ENCODE results near the gene GCNT4. TPM values are rescaled to one million over a fixed set of nuclear protein-coding genes. Genes with fewer than 3 reads are reported as not detected.

The GCNT4 gene
- polyA plus RNA-seq, 1 of the 3 experiments (the other 2 are of a cell fraction): 0.02 TPM

DNA sequence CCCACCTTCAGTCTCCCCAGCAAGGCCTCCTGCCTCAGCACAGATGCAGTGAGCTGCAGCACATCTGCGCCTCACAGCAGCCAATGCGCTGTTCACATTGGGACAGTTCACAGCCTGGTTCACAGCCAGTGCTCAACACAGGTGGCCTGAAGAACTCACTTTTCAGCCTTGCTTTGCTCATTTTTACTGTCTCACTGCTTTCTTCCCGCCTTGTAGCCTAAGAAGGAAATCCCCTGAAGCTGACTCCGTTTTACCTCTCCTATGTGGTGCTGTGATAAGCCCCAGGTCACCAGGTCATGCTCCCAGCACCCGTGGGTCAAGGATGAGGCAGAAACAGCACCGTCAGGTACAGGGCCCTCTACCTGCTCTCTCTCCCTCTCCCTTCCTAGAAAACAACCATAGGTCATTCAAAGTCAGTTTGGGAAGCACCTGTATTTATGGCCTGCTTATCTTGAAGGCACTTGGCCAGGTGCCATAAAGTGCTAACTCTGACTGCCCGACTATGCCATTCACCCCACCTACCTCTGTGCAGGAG lies 1.1 kb downstream of the GCNT4 start:
- Histone ChIP-seq H3F3A (replicated peaks; ENCODE audit: insufficient read depth) (peaks cover 11% of the 10 kb centered on the region), H3K9me3 (no peaks in the 10 kb centered on the region), H3K4me2 (no peak overlapping the region), H3K36me3 (replicated peaks in 1 of 2; ENCODE audit: control insufficient read depth in 1 of 2, insufficient read depth in 2 of 2, low read length in 1 of 2) (no peaks in the 10 kb centered on the region), H3K9ac (no peak overlapping the region), H3K27me3 (ENCODE audit: insufficient read depth) (no peaks in the 10 kb centered on the region), H3K4me3 (ENCODE audit: low read depth in 2 of 2, low read length in 1 of 2) (no peak overlapping the region), H4K20me1 (ENCODE audit: insufficient read depth) (no peaks in the 10 kb centered on the region), H3K4me1 (ENCODE audit: control insufficient read depth in 1 of 2, insufficient read depth in 2 of 2, low read depth in 1 of 2, low read length in 1 of 2) (peaks cover 0 to 5% of the 10 kb centered on the region in 2 experiments; a peak in 1 of 4 replicates), H3K27ac (ENCODE audit: low read depth in 2 of 2, low read length in 1 of 2) (no peak overlapping the region), H3K9me2 (no peaks in the 10 kb centered on the region), H3K79me2 (ENCODE audit: insufficient read depth) (no peaks in the 10 kb centered on the region), H2AFZ (ENCODE audit: low read depth) (no peak overlapping the region)
- POLR2A ChIA-PET: no interaction called here
- DNase-seq: no peak
- no peak for TF ChIP-seq SMC3 (IDR thresholded peaks at IDR 0.05; ENCODE audit: low read depth, low read length)
- TF ChIP-seq, protein P1, sequence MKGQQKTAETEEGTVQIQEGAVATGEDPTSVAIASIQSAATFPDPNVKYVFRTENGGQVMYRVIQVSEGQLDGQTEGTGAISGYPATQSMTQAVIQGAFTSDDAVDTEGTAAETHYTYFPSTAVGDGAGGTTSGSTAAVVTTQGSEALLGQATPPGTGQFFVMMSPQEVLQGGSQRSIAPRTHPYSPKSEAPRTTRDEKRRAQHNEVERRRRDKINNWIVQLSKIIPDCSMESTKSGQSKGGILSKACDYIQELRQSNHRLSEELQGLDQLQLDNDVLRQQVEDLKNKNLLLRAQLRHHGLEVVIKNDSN (IDR thresholded peaks at IDR 0.05; ENCODE audit: borderline replicate concordance, low read depth): no peak
- no peak for TF ChIP-seq MEF2A (IDR thresholded peaks at IDR 0.05; ENCODE audit: borderline replicate concordance, low read depth)
- CTCF ChIA-PET: interaction anchor here (0.9 to 2.5 kb wide), 7 partner anchors 9 to 1531 kb away, joined by 3 to 17 read pairs (median 3); partner anchors contain the start of gene HMGCR
- WGBS (ENCODE audit: low lambda C conversion rate): 77% methylated on average over 7 of the region's 7 CpGs

DNA sequence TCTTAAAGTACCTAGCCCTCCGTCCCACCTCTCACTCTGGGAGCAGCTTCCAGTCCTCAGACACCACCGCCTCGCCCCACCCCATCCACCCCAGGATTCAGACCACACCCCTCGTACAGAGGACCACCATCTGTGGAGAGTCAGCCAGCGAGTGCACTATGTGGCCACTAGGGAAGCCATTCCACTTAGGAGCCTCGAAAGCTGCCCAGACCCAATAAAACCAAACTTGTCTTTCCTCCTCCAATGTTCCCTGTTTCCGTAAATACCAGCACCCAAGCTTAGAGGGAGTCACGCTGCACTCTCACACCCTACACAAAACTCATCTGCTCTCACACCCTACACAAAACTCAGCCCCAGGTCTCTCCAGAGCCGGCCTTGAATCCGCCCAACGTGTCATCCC lies 1.9 kb downstream of the GCNT4 start:
- H3K4me3 ChIP-seq (ENCODE audit: low read depth in 2 of 2, low read length in 1 of 2): no peak overlapping the region
- no peak overlapping the region for H3K9ac ChIP-seq
- peaks cover 11% of the 10 kb centered on the region for H3F3A ChIP-seq (replicated peaks; ENCODE audit: insufficient read depth)
- peaks cover 0 to 5% of the 10 kb centered on the region in 2 experiments; a peak in 1 of 4 replicates for H3K4me1 ChIP-seq (ENCODE audit: control insufficient read depth in 1 of 2, insufficient read depth in 2 of 2, low read depth in 1 of 2, low read length in 1 of 2)
- TF ChIP-seq FOXM1 (IDR thresholded peaks at IDR 0.05; ENCODE audit: low read depth): no peak
- no peak for TF ChIP-seq RFX5 (IDR thresholded peaks at IDR 0.05; ENCODE audit: low read length)
- TF ChIP-seq MEF2A (IDR thresholded peaks at IDR 0.05; ENCODE audit: borderline replicate concordance, low read depth): no peak
- TF ChIP-seq, protein P2, sequence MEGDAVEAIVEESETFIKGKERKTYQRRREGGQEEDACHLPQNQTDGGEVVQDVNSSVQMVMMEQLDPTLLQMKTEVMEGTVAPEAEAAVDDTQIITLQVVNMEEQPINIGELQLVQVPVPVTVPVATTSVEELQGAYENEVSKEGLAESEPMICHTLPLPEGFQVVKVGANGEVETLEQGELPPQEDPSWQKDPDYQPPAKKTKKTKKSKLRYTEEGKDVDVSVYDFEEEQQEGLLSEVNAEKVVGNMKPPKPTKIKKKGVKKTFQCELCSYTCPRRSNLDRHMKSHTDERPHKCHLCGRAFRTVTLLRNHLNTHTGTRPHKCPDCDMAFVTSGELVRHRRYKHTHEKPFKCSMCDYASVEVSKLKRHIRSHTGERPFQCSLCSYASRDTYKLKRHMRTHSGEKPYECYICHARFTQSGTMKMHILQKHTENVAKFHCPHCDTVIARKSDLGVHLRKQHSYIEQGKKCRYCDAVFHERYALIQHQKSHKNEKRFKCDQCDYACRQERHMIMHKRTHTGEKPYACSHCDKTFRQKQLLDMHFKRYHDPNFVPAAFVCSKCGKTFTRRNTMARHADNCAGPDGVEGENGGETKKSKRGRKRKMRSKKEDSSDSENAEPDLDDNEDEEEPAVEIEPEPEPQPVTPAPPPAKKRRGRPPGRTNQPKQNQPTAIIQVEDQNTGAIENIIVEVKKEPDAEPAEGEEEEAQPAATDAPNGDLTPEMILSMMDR (IDR thresholded peaks at IDR 0.05): peak; percentile 4; the same call in 1 of the 2 replicates
- DNase-seq: peak; percentile 58
- no peak overlapping the region for H3K4me2 ChIP-seq
- H3K9me2 ChIP-seq: no peaks in the 10 kb centered on the region
- POLR2A ChIA-PET: no interaction called here
- no peak overlapping the region for H2AFZ ChIP-seq (ENCODE audit: low read depth)
- WGBS (ENCODE audit: low lambda C conversion rate): 94% methylated on average over 11 of the region's 11 CpGs
- H4K20me1 ChIP-seq (ENCODE audit: insufficient read depth): no peaks in the 10 kb centered on the region
- H3K27me3 ChIP-seq (ENCODE audit: insufficient read depth): no peaks in the 10 kb centered on the region
- H3K79me2 ChIP-seq (ENCODE audit: insufficient read depth): no peaks in the 10 kb centered on the region
- CTCF ChIA-PET: interaction anchor here (0.8 to 2.5 kb wide), 22 partner anchors 10 to 1532 kb away, joined by 3 to 17 read pairs (median 4); partner anchors contain the start of genes ANKRD31 and HMGCR
- H3K36me3 ChIP-seq (replicated peaks in 1 of 2; ENCODE audit: control insufficient read depth in 1 of 2, insufficient read depth in 2 of 2, low read length in 1 of 2): no peaks in the 10 kb centered on the region
- no peaks in the 10 kb centered on the region for H3K9me3 ChIP-seq
- no peak overlapping the region for H3K27ac ChIP-seq (ENCODE audit: low read depth in 2 of 2, low read length in 1 of 2)
